ENCODE data around the gene COTL1.

COTL1 gene

DNA sequence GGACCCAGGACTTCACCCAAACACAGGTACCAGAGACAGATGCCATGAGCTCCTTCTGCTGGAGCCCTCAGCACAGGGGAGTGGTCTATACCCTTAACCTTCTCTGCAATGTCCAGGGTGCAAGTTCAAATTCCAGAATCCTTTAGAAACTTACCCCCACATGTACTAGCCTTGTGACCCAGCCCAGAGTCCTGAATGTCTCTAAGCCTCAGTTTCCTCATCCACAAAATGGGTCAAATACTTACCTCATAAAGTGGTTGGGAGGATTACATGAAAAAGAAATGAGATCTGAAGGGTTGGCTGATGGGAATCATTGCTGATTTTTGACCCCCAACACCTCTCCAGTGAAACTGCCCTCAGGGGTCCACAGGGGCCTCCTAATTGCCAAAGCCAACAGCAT, 21.7 kb downstream of the COTL1 start:
- no peak for DNase-seq (ENCODE audit: low read depth in 3 of 3)

GRCh38 chr16:84595052-84595481, 22.8 kb downstream of the COTL1 start:
- DNase-seq (ENCODE audit: low read depth in 3 of 3) = no peak

- DNase-seq (ENCODE audit: low read depth in 3 of 3) = no peak
These were observed 23.2 kb downstream of the COTL1 start for GRCh38 chr16:84594725-84595038.

DNA sequence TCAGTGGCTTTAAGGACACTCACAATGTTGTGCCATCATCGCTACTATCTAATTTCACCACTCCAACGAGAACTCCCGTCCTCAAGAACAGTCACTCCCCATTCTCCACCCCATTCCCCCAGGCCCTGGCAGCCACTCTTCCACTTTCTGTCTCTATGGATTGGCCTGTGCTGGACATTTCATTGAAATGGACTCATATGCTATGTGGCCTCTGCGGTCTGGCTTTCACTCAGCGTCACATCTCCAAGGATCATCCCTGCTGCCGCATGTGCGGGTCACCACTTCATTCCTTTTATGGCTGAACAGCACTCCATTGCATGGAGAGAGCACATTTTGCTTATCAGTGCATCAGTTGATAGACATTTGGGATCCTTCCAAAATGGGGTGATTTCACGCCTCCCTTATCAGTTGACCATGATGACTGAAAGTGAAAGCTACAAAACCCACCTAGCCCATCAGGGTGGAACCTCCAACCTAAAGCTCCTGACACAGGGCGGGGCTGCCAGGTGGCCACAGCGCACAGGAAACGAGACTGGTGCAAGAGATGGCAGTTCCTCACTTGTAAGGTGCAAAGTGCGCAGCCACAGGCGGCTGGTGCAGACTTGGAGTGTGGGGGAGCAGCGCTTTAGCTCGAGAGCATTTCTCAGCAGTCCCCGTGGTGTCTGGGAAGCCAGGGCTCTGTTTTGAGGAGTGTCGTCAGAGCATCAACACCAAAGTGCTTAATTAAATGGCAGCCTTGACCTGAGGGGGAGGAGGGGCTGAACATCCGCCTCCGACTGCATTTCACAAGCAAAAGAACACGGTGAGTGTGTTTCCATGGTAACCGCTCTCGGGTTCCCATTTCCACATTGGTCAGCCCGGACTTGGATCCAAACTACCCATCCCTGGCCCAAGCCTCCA, 23.8 kb downstream of the COTL1 start:
- peak in 1 of 3 donors; percentile 58 for DNase-seq (ENCODE audit: low read depth in 3 of 3)

GRCh38 chr16:84592718-84593117, 25.2 kb downstream of the COTL1 start:
- DNase-seq (ENCODE audit: low read depth in 3 of 3) = no peak

- DNase-seq (ENCODE audit: low read depth in 3 of 3) = no peak
These were observed 27.7 kb downstream of the COTL1 start for GRCh38 chr16:84589975-84590719.

DNA sequence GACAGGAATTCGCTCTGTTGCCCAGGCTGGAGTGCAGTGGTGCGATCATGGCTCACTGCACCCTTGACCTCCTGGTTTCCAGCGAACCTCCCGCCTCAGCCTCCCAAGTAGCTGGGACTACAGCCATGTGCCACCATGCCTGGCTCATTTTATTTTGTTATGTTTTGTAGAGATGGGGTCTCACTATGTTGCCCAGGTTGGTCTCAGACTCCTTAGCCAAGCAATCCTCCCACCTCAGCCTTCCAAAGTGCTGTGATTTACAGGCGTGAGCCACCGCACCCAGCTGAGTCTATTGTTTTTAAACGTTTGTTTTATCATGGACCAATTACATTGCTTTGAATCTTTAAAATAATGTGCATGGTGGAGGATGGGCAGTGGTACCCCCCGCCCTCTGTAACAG, 28.9 kb downstream of the COTL1 start:
- no peak for DNase-seq (ENCODE audit: low read depth in 3 of 3)

DNA sequence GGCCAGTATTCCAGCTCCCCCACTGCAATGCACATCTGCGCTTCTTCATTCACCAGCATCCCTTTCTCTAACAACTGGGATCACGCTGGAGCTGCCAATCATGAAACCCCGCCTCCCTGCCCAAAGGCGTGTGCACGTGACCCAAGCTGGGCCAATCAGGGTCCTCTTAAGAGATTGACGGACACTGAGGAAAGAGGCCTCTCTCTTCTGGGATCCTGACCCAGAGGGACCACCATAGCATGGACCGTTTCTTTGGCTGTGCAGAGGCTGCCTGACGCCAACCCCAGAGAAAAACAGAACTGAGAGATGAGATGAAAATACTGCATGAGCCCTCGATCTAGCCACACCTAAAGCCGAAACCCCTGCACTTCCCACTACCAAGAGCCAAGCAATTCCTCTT, 32.0 kb downstream of the COTL1 start:
- DNase-seq (ENCODE audit: low read depth in 3 of 3) = no peak

DNA sequence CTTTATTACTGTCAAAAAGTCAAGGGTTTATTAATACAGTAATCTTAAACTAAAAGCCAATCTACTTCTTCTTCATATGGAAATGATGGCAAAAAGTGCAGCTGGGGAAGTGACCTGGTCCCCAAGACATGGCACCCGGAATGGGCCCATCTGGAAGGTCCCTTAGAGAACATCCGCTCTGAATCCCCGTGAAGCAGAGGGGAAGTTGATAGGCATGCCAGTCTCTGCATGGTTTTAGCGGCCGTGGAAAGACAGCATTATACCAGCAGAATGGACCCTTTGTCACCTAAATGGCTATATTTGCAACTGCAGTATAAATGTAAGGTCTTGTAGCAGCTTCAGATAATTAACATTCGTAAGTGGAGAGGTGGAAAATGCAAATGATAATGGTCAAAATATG, 32.4 kb downstream of the COTL1 start:
- no peak for DNase-seq (ENCODE audit: low read depth in 3 of 3)

- no peak for DNase-seq (ENCODE audit: low read depth in 3 of 3)
These were observed 33.2 kb downstream of the COTL1 start for GRCh38 chr16:84584678-84585077.

- DNase-seq (ENCODE audit: low read depth in 3 of 3) = no peak
These were observed 33.9 kb downstream of the COTL1 start for GRCh38 chr16:84583995-84584394.

- no peak for DNase-seq (ENCODE audit: low read depth in 3 of 3)
These were observed 34.8 kb downstream of the COTL1 start for GRCh38 chr16:84582958-84583516.

GRCh38 chr16:84581158-84581557, 36.7 kb downstream of the COTL1 start:
- no peak for DNase-seq (ENCODE audit: low read depth in 3 of 3)

- DNase-seq (ENCODE audit: low read depth in 3 of 3) = no peak
These were observed 37.9 kb downstream of the COTL1 start for GRCh38 chr16:84579936-84580335.

DNA sequence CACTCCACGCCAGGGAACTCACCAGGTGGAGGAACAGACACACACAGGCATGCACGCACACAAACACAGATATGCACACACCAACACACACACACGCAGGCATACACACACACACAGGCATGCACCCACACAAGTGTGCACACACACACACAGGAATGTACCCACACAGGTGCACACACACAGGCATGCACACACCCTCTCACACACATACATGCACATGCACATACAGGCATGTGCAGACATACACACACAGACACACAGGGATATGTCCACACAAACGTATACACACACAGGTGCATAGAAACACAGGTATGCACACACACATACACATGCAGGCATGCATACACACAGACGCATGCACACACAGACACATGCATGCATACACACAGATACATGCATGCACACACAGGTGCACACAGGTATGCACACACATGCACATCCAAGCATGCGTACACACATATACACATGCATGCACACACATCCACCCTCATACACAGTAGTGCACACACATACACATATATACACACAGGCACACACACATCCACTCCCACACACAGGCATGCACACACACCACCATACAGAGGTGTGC, 39.2 kb downstream of the COTL1 start:
- DNase-seq (ENCODE audit: low read depth in 3 of 3) = no peak

DNA sequence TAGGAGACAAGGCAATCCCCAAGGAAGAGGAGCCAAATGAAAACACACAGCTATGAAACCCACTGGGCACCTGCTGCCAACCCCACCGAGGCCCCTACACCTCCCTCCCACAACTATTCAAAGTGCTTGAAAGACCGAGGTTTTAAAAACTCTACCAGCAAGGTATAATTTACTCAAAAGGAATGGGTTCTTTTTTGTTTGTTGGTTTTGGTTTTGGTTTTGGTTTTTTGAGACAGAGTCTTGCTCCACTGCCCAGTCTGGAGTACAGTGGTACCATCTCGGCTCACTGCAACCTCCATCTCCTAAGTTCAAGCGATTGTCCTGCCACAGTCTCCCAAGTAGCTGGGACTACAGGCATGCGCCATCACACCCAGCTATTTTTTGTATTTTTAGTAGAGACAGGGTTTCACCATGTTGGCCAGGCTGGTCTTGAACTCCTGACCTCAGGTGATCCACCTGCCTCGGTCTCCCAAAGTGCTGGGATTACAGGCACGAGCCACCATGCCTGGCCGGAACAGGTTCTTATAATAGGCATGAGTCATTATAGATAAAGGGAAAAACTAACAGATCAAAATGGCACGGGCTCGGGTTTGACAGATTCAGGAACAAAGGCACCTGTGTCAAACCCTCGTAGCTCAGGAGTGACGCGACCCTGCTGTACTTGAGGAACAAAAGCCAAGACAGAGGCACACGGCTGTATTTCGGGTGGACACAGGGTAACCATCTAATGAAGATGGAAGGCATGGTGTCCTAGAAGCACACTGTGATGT, 40.7 kb downstream of the COTL1 start:
- no peak for DNase-seq (ENCODE audit: low read depth in 3 of 3)

GRCh38 chr16:84575914-84576313, 42.0 kb downstream of the COTL1 start:
- DNase-seq (ENCODE audit: low read depth in 3 of 3) = no peak

- DNase-seq (ENCODE audit: low read depth in 3 of 3) = no peak
These were observed 43.7 kb downstream of the COTL1 start for GRCh38 chr16:84574191-84574590.

DNA sequence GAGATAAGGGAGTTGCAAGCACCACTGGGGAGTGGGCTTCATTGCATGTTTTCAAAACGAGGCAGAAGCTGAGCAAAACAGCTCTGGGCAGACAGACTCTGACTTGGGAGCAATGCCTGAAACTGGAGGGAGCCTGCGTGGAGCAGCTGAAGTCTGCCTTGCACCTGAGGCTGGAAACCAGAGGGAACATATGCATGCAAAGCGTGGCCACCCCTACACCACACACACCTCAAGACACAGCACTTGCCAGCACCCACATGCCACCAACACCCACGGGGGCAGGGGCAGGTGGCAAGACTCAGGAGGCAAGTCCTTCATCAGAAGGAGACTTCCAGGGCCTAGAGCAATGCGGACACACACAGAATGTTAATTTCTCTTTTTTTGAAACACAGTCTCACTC, 45.8 kb downstream of the COTL1 start:
- DNase-seq (ENCODE audit: low read depth in 3 of 3) = no peak

DNA sequence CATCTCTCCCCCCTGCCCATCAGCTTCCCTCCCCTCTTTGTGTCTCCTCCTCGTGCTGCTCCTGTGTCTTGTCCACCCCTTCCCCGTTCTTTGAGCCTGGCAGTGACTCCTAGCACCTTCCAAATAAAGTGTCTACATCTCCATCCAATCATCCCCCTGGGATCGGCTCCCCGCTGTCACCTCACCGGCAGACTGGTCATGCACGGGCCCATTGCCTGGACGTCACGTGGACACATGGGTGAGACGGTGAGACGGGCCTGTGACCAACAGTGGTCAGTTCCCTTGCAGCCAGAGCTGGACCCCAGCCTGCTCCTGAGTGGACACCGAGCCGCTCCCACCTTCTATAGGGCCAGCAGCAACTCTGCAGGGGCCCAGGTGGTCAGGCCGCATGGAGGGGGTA, 46.4 kb downstream of the COTL1 start:
- DNase-seq (ENCODE audit: low read depth in 3 of 3) = no peak

DNA sequence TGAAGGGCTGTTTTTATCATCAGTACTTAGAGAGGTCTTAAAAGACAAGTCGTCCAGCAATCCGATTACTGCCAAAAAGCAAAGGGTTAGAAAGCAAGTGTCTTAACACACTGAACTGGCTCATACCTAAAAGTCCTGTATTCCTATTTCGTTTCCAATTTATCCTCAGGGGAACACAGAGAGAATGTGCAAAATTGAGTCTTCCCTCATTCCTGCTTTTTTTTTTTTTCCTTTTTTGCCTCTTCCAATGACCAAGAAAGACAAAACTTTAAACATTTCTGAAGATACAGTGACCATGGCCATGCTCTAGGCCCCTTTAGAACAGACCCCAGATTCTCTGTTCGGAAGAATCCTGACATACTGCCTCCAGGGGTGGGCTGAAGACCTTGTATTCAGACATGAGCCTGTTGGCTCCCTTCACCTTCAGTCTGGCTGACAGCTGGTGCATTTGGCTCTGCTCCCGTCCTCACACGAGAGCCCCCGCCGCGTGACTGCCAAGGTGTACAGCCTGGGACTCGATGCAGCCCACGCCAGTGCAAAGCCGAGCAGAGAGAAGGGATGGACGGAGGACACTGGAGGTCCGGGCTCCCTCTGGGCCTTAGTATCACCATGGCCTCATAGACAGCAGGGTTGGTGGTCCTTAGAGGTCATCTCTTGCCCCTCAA, 47.0 kb downstream of the COTL1 start:
- DNase-seq (ENCODE audit: low read depth in 3 of 3) = no peak

Measured in stimulated activated CD4-positive, alpha-beta T cell treated with anti-CD3 and anti-CD28 coated beads, TNF-alpha, amount 100 ng/mL, for 48 hours (primary cell).